Adrenal gland (tissue), 12 donors: Measurements from ENCODE around the gene MED20. TPM values are rescaled to one million over a fixed set of nuclear protein-coding genes. Genes with fewer than 3 reads are reported as not detected.

Source experiments
- DNase-seq, 7 donors: peaks; one replicate each; pipeline ENCODE4 v3.0.0-alpha.2; 2019 to 2020
- H3K27ac ChIP-seq, 5 donors: fragments of 200-600 bp; sonication (generic) in 4 of 5; 1 replicate in 3 of 5; 2 replicates in 2 of 5; pipeline versions ENCODE4 v1.5.1 to v1.8.0; 2016 to 2020; ENCODE audit warnings: mild to moderate bottlenecking in 1 of 5
- H3K27me3 ChIP-seq: fragments of 200-600 bp; 2 replicates; pipeline ENCODE4 v1.8.0; 2021
- H3K36me3 ChIP-seq, 2 donors: fragments of 200-600 bp; replicated peaks in 1 of 2; 1 replicate in 1 of 2; 2 replicates in 1 of 2; pipeline versions ENCODE4 v1.5.1 to v1.8.0; 2018 to 2022
- H3K4me1 ChIP-seq, 2 donors: fragments of 200-600 bp; replicated peaks in 1 of 2; 1 replicate in 1 of 2; 2 replicates in 1 of 2; pipeline versions ENCODE4 v1.5.1 to v1.8.0; 2018 to 2021
- H3K4me3 ChIP-seq, 4 donors: fragments of 200-600 bp; sonication (generic) in 3 of 4; one replicate each; pipeline ENCODE4 v1.5.1; 2016 to 2018
- H3K9me3 ChIP-seq, 3 donors: fragments of 200-600 bp; sonication (generic) in 1 of 3; replicated peaks in 1 of 3; 1 replicate in 2 of 3; 2 replicates in 1 of 3; pipeline versions ENCODE4 v1.5.1 to v1.8.0; 2016 to 2021
- POLR2A ChIP-seq, 2 donors: fragments of 450-650 bp; IDR thresholded peaks; one replicate each; pipeline ENCODE4 v1.6.1; 2017; ENCODE audit warnings: antibody characterized with exemption in 2 of 2, mild to moderate bottlenecking in 2 of 2, moderate library complexity in 1 of 2
- WGBS, 4 donors: extraction: QIAGEN DNeasy Blood & Tissue Kit in 2 of 4; methylation state at CpG; one replicate each; pipeline versions ENCODE4 v1.1.5 to v1.1.7; 2013 to 2017; 5-methylcytosine and 5-hydroxymethylcytosine counted together
- intact Hi-C, 2 donors: fragments of 100-400 bp; cut with DNase I; formaldehyde crosslinking; loops; one replicate each; pipeline versions ENCODE4 v1.14.1 to v1.15.0; 2022 to 2023
- polyA plus RNA-seq, 3 donors: library from polyadenylated mRNA; stranded (reverse); fragments of 200-250 nt in 2 of 3; fragments of 350-450 nt in 1 of 3; fragmentation: Illumina TruSeq in 1 of 3; extraction: RNeasy Lipid Tissue Mini Kit (QIAGEN cat#74804) in 1 of 3; gene quantifications; one replicate each; pipeline ENCODE4 v1.2.3, GENCODE V29; 2013 to 2014
- total RNA-seq, 9 donors: library from RNA; depleted of rRNA in 4 of 9; stranded (reverse); fragments of >200 nt in 4 of 9; fragments of 120-200 nt in 1 of 9; fragmentation: NEBNext Ultra II Directional in 1 of 9; extraction: Animal tissue kit (Norgen Biotek cat#: 25700) in 1 of 9; gene quantifications; one replicate each; pipeline versions ENCODE4 v1.1.0 to v1.2.4, GENCODE V29; 2013 to 2023
- TF ChIP-seq, protein P1 (sequence below), 6 experiments: fragments of 450-650 bp in 4 of 6; fragments of 200-600 bp in 2 of 6; sonication (generic) in 1 of 6; IDR thresholded peaks; 1 replicate in 5 of 6; 2 replicates in 1 of 6; pipeline versions ENCODE4 v1.5.1 to v1.8.0; 2016 to 2021; ENCODE audit warnings: antibody characterized with exemption in 6 of 6, mild to moderate bottlenecking in 2 of 6, moderate library complexity in 1 of 6
- donor health status: healthy with polysubstance abuse.
- donor health status: Bipolar disorder and iron deficiency.
- donor health status: DM: yes; HTN: yes; CAD: no.
- donor health status: DM: no; HTN: no; CAD: no.
- donor health status: DM: no; HTN: no; CAD: no.
- donor health status: DM: yes; HTN: yes; CAD: no.

The MED20 gene
- total and polyA plus RNA-seq, 12 donors: 8.2 to 36.5 (median 23.1) TPM

DNA sequence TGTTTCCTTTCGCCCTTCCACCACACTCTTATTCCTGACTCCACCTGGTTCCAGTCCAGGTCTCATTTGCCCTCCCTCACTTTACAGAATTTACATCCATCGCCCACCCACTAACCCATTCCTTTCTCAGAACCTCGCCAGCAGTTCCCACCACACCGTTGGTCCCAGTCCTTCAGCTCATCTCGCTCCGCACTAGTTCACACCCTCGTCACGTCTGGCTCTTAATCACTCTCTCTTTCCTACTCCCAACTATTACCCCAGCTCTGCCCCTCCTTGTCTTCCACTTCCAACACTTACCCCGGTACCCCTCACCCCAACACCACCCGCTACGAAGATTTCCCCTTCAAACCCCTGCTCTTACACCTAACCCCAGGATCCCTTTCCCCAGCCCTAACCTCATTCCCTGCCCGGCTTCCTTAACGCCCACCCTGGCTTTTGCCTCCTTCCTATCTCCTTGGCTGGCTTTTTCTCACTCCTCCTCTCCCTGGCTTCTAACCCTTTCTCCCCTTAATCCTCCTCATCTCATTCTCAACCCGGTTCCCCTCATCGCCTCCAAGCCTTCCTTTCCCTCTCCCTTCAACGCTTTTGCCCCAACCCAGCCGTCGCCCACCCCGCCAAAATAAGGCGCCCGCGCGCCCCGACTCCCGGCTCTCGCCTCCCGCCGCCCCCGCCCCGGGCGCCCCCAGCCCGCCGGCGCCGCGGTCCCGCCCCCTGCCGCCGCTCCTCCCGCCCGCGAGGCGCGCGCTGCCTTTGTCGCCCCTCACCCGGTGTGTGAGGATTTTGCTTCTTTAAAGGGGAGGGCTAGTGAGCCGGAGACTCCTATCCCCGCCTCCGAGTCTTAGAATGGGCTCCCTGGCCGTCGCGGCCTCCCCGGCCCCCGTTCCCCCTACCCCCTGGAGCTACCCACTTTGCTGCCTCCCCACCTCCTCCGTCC lies 26.3 kb downstream of the MED20 start:
- DNase-seq: peak in 2 of 7 donors; percentile 18 to 20
- TF ChIP-seq POLR2A (IDR thresholded peaks at IDR 0.05): no peak
- TF ChIP-seq, protein P1, sequence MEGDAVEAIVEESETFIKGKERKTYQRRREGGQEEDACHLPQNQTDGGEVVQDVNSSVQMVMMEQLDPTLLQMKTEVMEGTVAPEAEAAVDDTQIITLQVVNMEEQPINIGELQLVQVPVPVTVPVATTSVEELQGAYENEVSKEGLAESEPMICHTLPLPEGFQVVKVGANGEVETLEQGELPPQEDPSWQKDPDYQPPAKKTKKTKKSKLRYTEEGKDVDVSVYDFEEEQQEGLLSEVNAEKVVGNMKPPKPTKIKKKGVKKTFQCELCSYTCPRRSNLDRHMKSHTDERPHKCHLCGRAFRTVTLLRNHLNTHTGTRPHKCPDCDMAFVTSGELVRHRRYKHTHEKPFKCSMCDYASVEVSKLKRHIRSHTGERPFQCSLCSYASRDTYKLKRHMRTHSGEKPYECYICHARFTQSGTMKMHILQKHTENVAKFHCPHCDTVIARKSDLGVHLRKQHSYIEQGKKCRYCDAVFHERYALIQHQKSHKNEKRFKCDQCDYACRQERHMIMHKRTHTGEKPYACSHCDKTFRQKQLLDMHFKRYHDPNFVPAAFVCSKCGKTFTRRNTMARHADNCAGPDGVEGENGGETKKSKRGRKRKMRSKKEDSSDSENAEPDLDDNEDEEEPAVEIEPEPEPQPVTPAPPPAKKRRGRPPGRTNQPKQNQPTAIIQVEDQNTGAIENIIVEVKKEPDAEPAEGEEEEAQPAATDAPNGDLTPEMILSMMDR (IDR thresholded peaks at IDR 0.05): no peak
- intact Hi-C loops: no loop called here
- Histone ChIP-seq H3K27me3 (no peaks in the 10 kb centered on the region), H3K9me3 (no peaks in the 10 kb centered on the region), H3K4me1 (peaks cover 13 to 21% of the 10 kb centered on the region in 2 donors), H3K27ac (peak overlapping the region in 3 of 5 donors; percentile 68 to 84 (median 81)), H3K4me3 (peak overlapping the region in 2 of 4 donors; percentile 92 to 96), H3K36me3 (no peaks in the 10 kb centered on the region)
- 2 to 4% (median 3%) methylated on average over 22 to 56 of the region's 56 CpGs for WGBS, 4 donors

- TF ChIP-seq, protein P1 (IDR thresholded peaks at IDR 0.05): no peak
- TF ChIP-seq POLR2A (IDR thresholded peaks at IDR 0.05): no peak
- Histone ChIP-seq H3K4me1 (peaks cover 13 to 21% of the 10 kb centered on the region in 2 donors), H3K9me3 (no peaks in the 10 kb centered on the region), H3K27ac (no peak overlapping the region), H3K36me3 (no peaks in the 10 kb centered on the region), H3K27me3 (no peaks in the 10 kb centered on the region), H3K4me3 (no peak overlapping the region)
- DNase-seq: no peak
- WGBS, 4 donors: 72 to 80% (median 75%) methylated on average over 4 of the region's 4 CpGs
- intact Hi-C loops: no loop called here
Observed at GRCh38 chr6:41892921-41893564, 27.9 kb downstream of the MED20 start.

GRCh38 chr6:41887331-41887751 lies 33.6 kb downstream of the MED20 start:
- TF ChIP-seq, protein P1 (IDR thresholded peaks at IDR 0.05): no peak
- TF ChIP-seq POLR2A (IDR thresholded peaks at IDR 0.05): no peak
- intact Hi-C loops: no loop called here
- no peaks in the 10 kb centered on the region for H3K9me3 ChIP-seq
- WGBS, 4 donors: 68 to 77% (median 72%) methylated on average over 4 of the region's 4 CpGs
- no peak overlapping the region for H3K27ac ChIP-seq
- no peaks in the 10 kb centered on the region for H3K27me3 ChIP-seq
- no peak for DNase-seq
- no peaks in the 10 kb centered on the region for H3K36me3 ChIP-seq
- no peaks in the 10 kb centered on the region for H3K4me1 ChIP-seq
- no peak overlapping the region for H3K4me3 ChIP-seq

- Histone ChIP-seq H3K9me3 (no peaks in the 10 kb centered on the region), H3K36me3 (no peaks in the 10 kb centered on the region), H3K27ac (no peak overlapping the region), H3K4me1 (no peaks in the 10 kb centered on the region), H3K27me3 (no peaks in the 10 kb centered on the region), H3K4me3 (no peak overlapping the region)
- no peak for DNase-seq
- 93 to 97% (median 95%) methylated on average over 1 of the region's 1 CpG for WGBS, 4 donors
- intact Hi-C loops: no loop called here
- no peak for TF ChIP-seq POLR2A (IDR thresholded peaks at IDR 0.05)
- TF ChIP-seq, protein P1 (IDR thresholded peaks at IDR 0.05): no peak
Observed at GRCh38 chr6:41885930-41886329, 35.0 kb downstream of the MED20 start.
